T-helper 1 cell treated with Interleukin-12 subunit alpha and Interleukin-12 subunit beta and Interleukin-4 antibody, amounts not matched to agents 30 μg/mL and 1 μg/mL, for 36 hours (primary cell): ENCODE results near the gene ZSCAN22.
"Not testable (repeated sequence)": the region's sequence is repeated elsewhere in the genome, so short reads cannot be mapped to it uniquely, and the experiment has no call there.

Experiments
- H3K27ac Mint-ChIP-seq: one replicate; pipeline ENCODE4 v1.8.0; 2021; ENCODE audit warnings: mild to moderate bottlenecking, mixed read lengths
- H3K27me3 Mint-ChIP-seq: one replicate; pipeline ENCODE4 v1.8.0; 2021; ENCODE audit warnings: low read depth, mixed read lengths
- H3K36me3 Mint-ChIP-seq: one replicate; pipeline ENCODE4 v1.8.0; 2021; ENCODE audit warnings: low read depth, mixed read lengths
- H3K4me1 Mint-ChIP-seq: one replicate; pipeline ENCODE4 v1.8.0; 2021; ENCODE audit warnings: low read depth, mixed read lengths
- H3K4me3 Mint-ChIP-seq: one replicate; pipeline ENCODE4 v1.8.0; 2021; ENCODE audit warnings: mild to moderate bottlenecking, moderate library complexity, mixed read lengths
- H3K9me3 Mint-ChIP-seq: one replicate; pipeline ENCODE4 v1.8.0; 2021; ENCODE audit warnings: mixed read lengths

ZSCAN22 gene

DNA sequence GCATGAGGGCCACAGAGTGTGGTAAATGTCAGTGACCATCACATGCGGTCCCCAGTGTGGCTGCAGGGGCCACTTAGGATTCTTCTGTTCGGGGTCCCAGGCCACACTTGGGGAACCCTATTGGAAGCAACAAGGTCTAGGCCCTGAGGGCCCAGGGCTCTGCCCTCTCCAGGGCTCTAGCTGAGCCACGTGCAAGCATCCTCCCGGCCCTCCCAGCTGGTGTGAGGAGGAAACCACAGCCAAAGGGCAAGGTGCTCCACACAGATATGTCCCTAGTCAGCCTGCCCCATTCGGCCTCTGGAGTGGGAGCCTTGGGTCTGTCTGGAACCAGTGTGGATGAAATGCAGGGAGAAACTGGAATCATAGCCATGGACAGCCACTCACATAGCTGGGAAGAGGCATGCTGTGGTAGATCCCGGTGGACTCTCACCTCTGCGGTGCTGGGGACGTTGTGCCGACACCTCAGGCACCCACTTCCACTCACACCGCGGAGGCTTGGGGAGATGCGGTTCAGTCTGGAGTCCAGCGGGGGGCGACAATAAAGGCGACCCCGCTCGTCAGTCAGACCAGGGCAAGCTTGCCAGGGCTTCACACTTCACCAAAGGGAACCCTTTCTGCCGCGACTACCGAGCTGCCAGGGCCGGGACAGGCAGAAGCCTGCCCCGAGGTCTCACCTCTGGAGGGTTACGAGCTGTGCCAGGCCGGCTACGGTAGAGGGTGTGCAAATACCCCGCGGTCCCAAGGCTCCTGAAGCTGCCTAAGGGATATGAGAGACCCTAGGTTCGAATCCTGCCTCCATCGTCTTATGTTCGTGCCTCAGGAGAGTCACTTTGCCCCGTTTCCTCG is 40.0 kb downstream of the ZSCAN22 start:
- Mint-ChIP-seq H3K27me3 (no peaks in the 10 kb centered on the region), H3K9me3 (no peaks in the 10 kb centered on the region), H3K4me3 (no peak overlapping the region), H3K4me1 (peaks cover 6% of the 10 kb centered on the region), H3K27ac (no peak overlapping the region), H3K36me3 (no peaks in the 10 kb centered on the region)

DNA sequence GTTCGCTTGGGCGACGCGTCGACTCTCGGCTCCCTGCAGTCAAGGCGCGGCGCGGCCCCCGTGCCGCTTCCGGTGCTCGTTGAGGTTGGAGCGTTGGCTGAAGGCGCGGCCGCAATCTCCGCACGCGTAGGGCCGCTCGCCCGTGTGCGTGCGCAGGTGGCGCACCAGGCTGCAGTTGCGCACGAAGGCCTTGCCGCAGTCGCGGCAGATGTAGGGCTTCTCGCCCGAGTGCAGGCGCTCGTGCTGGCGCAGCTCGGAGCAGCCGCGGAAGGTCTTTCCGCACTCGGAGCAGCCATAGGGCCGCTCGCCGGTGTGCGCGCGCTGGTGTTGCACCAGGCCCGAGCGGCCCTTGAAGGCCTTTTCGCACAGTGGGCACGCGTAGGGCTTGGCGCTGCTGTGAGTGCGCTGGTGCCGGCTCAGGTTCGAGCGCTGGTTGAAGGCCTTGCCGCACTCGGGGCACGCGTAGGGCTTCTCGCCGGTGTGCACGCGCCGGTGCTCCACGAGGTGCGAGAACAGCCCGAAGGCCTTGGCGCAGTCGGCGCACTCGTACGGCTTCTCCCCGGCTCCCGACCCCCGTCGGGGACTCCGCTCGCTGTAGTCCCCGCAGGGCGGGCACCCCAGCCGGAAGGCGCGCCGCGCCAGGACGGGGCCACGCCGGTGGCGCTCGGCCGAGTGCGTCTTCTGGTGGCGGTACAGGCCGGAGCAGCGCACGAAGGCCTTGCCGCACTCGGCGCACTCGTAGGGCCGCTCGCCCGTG is 41.1 kb downstream of the ZSCAN22 start:
- Mint-ChIP-seq H3K27me3 (no peaks in the 10 kb centered on the region), H3K4me3 (no peak overlapping the region), H3K9me3 (no peaks in the 10 kb centered on the region)

DNA sequence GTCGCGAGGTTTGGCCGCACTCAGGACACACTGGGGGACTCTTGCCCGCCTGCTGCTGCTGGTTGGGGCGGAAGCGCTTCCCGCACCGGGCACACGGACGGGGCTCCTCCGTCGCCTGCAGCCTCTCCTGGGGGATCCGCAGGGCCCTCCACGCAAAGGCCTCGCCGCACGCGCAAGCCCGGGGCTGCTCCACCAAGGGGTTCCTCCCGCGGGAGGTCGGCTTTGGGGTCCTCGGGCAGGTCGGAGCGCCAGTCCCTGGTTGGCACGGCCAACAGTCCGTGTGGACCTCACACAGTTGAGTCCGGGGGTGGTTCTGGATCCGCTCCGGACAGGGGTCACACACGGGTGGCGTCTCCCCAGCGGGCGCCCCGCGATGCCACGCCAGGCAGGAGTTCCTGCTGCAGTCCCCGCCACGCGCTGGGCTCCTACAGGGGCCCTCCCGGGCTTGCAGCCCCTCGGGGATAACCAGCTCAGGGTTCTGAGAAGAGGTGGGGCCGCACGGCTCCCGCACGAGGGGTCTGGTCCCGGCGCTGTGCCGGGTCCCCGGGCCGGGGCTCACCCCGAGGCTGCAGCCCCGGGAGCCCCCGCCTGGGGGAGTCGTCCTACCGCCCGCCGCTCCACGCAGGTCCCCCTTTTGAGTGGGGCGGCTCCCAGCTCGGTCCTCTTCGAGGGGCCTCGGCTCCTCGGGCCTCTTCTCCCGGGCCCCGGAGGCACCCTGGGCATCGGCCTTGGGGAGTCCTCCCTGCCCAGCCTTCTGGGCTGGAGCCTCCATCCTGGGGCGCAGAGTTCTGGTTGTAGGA is 42.0 kb downstream of the ZSCAN22 start:
- Mint-ChIP-seq H3K27me3 (no peaks in the 10 kb centered on the region), H3K4me1 (no peaks in the 10 kb centered on the region), H3K4me3 (no peak overlapping the region), H3K36me3 (no peaks in the 10 kb centered on the region), H3K9me3 (no peaks in the 10 kb centered on the region), H3K27ac (no peak overlapping the region)

More for the DNA sequence above, 41.1 kb downstream of the ZSCAN22 start:
- H3K4me1 Mint-ChIP-seq, result no peaks in the 10 kb centered on the region
- no peak overlapping the region for H3K27ac Mint-ChIP-seq
- H3K36me3 Mint-ChIP-seq, result no peaks in the 10 kb centered on the region

DNA sequence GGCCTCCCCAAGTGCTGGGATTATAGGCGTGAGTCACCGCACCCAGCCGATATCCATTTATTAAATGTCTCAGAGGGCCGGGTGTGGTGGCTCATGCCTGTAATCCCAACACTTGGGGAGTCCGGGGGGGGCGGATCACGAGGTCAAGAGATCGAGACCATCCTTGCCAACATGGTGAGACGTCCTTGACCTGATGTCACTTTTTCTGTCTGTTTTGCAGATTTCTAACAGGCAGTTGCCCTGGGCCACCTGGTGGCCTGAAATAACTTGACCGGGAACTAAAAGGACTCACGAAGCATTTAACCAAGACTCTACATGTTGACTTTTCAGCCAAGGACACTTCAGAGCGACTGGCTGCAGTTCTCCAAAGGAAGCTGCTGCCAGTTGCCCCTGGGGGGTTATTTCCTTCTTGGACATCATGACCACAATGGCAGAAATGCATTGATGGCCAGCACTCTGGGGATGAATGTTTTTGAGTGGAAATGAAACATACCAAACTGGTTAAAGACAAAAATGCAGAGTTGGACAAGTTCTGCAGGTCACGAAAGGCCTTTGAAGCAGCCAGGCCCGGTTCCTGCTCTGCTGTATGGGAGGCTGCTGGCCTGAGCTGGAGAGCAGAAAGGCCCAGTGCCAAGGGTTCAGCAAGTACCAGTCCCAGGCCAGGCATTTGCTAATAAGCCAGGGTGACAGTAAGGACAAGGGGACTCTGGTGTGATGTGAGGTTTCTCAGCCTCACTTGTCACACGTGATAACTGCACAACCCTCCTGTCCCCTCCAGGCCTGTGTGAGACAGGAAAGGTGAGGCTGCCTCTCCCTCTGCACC is 45.7 kb downstream of the ZSCAN22 start:
- Mint-ChIP-seq H3K4me3 (no peak overlapping the region), H3K9me3 (no peaks in the 10 kb centered on the region), H3K4me1 (no peaks in the 10 kb centered on the region), H3K36me3 (no peaks in the 10 kb centered on the region), H3K27me3 (no peaks in the 10 kb centered on the region), H3K27ac (no peak overlapping the region)

DNA sequence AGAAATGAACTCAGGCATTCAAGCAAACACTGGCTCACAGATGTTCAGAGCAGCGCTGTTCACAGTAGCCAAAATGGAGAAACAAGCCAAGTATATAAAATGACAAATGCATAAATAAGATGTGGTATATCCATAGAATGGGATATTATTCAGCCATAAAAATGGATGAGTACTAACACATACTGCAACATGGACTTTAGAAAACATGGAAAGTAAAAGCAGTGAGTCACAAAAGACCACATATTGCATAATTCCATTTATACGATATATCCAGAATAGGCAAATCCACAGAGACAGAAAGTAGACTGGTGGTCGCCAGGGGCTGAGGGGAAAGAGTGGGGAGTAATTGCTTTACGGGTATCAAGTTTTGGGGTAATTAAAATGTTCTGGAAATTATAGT is 47.4 kb downstream of the ZSCAN22 start:
- Mint-ChIP-seq H3K27ac (no peak overlapping the region), H3K4me3 (no peak overlapping the region), H3K27me3 (no peaks in the 10 kb centered on the region)

DNA sequence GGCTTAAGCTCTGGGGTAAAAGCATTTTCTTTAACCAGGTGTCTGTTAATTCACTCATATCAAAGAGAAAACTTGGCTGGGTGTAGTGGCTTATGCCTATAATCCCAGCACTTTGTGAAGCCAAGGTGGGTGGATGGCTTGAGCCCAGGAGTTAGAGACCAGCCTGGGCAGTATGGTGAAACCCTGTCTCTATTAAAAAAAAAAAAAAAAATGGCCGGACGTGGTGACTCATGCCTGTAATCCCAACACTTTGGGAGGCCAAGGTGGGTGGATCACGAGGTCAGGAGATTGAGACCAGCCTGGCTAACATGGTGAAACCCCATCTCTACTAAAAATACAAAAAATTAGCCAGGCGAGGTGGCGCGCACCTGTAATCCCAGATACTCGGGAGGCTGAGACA is 49.9 kb downstream of the ZSCAN22 start:
- H3K27ac Mint-ChIP-seq, H3K27me3 Mint-ChIP-seq, H3K4me1 Mint-ChIP-seq, H3K4me3 Mint-ChIP-seq, H3K36me3 Mint-ChIP-seq, H3K9me3 Mint-ChIP-seq: not testable (repeated sequence)

More for the DNA sequence above, 47.4 kb downstream of the ZSCAN22 start:
- Mint-ChIP-seq H3K9me3 (no peaks in the 10 kb centered on the region), H3K4me1 (no peaks in the 10 kb centered on the region), H3K36me3 (no peaks in the 10 kb centered on the region)

DNA sequence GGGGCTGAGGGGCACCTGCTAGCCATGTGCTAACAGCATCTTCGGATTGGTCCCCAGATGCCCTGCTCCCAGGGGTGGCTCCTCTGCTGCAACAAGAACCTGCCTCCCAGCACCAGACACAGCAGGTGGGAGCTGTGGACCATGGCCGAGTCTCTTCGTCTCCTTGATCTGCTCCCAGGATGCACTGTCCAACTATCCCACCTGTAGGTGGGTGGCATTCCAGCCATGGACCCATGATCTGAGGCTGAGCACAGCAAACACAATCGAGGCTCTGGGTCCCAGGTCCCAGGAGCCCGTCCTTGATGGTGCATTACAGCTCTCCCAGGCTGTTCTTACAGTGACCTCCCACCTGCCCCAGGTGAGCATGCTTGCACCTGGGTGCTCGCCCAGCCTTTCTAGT is 52.5 kb downstream of the ZSCAN22 start:
- Mint-ChIP-seq H3K36me3 (no peaks in the 10 kb centered on the region), H3K4me1 (peaks cover 14% of the 10 kb centered on the region), H3K27ac (peak overlapping the region; percentile 92), H3K4me3 (peak overlapping the region; percentile 93), H3K27me3 (no peaks in the 10 kb centered on the region), H3K9me3 (no peaks in the 10 kb centered on the region)

DNA sequence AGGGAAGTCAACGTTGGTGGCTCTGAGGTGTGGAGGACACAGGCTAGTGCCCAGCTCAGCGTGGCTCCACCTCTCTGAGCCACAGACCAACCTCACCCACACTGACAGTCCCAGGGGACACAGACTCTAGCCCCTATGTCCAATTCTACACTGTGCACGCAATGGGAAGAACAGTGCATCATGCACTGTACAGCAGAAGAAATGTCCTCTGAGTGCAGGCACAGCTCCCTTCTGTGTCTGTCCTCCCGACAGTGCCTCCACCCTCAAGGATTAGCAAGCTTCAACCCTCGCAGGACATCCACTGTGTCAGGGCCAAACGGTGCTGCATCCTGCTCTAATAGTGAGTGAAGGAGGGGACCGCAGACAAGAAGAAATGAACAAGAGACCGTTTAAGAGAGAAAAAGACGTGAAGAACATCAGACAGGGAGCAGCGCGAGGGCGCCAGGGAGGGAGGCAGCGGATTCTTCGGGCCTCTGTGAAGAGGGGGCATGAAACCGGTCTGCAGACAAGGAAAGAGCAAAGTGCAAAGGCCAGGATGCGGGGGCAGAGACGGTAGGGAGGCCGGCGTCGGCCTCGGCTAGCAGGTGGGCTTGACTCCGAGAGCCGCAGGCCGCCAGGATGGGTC is 53.4 kb downstream of the ZSCAN22 start:
- Mint-ChIP-seq H3K9me3 (no peaks in the 10 kb centered on the region), H3K4me1 (peaks cover 14% of the 10 kb centered on the region)

DNA sequence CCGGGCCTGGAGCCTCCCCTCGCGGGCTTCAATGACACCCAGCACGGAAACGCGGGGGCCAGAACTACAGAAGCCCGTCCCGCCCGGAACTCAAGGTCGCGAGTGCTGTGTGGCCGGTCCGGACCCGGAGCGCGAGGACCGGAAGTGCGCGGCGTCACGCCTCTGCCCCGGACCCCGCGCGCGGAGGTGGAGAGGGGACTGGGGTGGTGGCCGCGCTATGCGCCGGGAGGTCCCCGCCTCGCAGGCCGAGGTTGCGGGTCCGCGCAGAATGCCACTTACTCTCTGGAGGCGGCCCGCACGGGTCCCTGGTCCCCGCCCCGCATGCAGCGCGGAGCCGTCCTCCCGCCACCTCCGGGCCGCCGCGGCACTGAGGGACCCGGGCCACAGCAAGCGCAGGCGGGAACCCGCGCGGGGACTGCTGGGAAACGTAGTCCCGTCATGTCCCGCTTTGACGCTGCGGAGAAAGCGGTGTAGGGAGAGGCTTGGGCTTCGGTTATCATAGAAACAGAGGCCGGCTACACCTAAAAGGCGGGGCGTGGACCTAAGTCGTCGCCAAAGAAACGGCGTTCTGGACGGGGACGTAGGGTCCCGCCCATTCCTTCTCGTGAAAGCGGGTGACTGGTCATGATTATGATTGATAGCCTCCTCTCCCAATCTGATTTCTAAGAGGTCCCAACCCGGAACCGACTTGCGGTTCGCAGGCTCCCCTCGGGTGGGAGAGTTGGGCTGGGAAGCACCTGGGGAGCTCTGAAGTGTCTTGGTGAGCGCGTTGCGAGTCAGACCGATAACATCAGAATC is 54.1 kb downstream of the ZSCAN22 start, which contains the start of gene ZNF837:
Gene ZNF837, minus strand, starts transcription at position 369 of the 798 bp plus-strand sequence. CDS start 11,698 bp downstream, outside the sequence.
- no peaks in the 10 kb centered on the region for H3K9me3 Mint-ChIP-seq
- H3K27me3 Mint-ChIP-seq, result no peaks in the 10 kb centered on the region
- H3K4me1 Mint-ChIP-seq, result peaks cover 19% of the 10 kb centered on the region
- H3K36me3 Mint-ChIP-seq, result no peaks in the 10 kb centered on the region
- H3K4me3 Mint-ChIP-seq, result peak within 1 kb of the TSS; percentile 93
- peak within 1 kb of the TSS; percentile 92 for H3K27ac Mint-ChIP-seq

More for the DNA sequence above, 53.4 kb downstream of the ZSCAN22 start:
- Mint-ChIP-seq H3K4me3 (peak overlapping the region; percentile 93), H3K36me3 (no peaks in the 10 kb centered on the region), H3K27ac (peak overlapping the region; percentile 92), H3K27me3 (no peaks in the 10 kb centered on the region)

DNA sequence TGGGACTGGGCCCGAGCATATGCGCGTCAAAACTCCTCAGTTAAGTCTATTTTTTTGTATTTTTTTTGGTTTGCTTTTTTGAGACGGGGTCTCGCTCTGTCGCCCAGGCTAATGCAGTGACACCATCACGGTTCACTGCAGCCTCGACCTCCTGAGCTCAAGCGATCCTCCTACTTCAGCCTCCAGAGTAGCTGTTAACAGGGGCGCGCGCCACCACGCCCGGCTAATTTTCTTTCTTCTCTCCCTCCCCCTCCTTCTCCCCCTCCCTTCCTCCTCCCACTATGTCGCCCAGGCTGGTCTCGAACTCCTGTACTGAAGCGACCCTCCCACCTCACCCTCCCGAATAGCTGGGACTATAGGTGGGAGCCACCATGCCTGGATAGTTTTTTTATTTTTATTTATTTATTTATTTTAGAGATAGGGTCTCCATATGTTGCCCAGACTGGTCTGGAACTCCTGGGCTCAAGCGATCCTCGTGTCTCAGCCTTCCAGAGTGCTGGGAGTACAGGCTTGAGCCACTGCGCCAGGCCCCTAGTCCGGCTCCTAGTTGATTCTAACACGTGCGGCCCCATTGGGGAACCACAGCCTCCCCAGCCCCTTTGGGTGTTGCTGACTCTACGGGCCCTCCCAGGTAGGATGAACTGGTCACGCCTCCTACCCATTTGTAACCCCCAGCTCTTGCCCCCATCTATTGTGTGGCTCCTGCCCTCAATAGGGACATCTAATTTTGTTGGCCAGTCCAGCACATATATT is 54.8 kb downstream of the ZSCAN22 start:
- Mint-ChIP-seq H3K27ac (peak overlapping the region; percentile 89), H3K4me1 (peaks cover 21% of the 10 kb centered on the region), H3K27me3 (no peaks in the 10 kb centered on the region), H3K9me3 (no peaks in the 10 kb centered on the region), H3K36me3 (no peaks in the 10 kb centered on the region), H3K4me3 (peak overlapping the region; percentile 88)

DNA sequence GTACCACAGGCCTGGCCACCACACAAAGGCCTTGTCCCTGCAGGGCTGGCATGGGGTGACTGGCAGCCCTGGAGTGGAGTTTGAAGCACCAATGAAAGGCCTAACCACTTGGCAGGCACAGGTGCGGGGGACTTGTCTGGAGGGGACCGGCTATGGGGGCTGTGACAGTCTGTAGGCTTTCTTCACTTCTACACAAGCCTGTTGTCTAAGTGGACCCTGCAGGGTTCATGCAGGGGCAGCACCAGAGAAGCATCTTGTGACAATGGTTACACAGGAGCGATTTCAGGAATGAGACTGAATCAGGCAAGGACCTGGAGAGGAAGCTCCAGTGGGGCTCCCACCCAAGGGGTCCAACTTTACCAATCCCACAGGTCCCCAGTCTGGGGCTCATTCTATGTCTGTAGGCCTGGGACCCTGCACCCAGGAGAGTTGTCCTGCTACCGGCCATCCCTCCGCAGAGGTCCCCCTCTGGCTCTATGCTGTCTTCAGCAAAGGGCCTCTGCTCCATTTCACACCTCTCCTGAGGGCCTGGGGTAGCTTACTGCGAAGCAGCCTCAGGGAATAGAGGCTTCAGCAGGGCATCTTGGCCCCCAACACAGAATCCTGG is 56.3 kb downstream of the ZSCAN22 start:
- no peak overlapping the region for H3K27ac Mint-ChIP-seq
- H3K9me3 Mint-ChIP-seq, result no peaks in the 10 kb centered on the region
- no peak overlapping the region for H3K4me3 Mint-ChIP-seq
- peaks cover 9% of the 10 kb centered on the region for H3K36me3 Mint-ChIP-seq
- no peaks in the 10 kb centered on the region for H3K27me3 Mint-ChIP-seq
- peaks cover 29% of the 10 kb centered on the region for H3K4me1 Mint-ChIP-seq

DNA sequence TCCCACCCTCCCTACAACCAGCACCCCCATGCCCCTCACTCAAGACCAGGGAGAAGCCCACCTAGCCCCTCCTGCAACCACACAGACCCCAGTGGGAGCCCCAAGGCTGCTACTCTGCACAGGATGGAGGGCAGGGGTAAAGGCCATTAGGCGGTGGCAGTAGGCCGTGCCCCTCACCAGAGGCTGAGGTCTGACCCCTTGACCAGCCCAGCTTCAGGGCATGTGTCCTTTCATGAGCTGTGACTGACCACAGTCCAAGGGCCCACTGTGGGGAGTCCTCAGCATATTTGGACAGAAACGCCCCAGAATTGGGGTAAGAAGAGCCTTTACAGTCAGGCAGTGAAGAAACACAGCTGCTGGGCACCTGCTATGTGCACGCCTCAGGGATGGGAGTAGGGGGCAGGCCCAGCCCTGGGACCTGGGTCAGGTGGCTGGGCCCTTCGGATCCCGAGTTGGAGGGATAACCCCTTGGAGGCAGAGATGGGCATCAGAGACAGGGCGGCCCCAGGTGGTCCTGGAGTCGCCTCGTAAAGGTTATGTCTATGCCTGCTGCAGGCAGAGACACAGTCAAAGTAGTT is 58.6 kb downstream of the ZSCAN22 start:
- Mint-ChIP-seq H3K9me3 (no peaks in the 10 kb centered on the region), H3K4me1 (peaks cover 30% of the 10 kb centered on the region), H3K27ac (peak overlapping the region; percentile 94), H3K4me3 (peak overlapping the region; percentile 97), H3K27me3 (no peaks in the 10 kb centered on the region), H3K36me3 (peaks cover 20% of the 10 kb centered on the region)
